ENCODE data around the gene CDH22. TPM values are rescaled to one million over a fixed set of nuclear protein-coding genes. Genes with fewer than 3 reads are reported as not detected.
A peak's percentile ranks its signal among the peaks of the same experiment; 100 is the strongest.

Gene CDH22
- total and polyA plus RNA-seq, 10 donors = not detected

DNA sequence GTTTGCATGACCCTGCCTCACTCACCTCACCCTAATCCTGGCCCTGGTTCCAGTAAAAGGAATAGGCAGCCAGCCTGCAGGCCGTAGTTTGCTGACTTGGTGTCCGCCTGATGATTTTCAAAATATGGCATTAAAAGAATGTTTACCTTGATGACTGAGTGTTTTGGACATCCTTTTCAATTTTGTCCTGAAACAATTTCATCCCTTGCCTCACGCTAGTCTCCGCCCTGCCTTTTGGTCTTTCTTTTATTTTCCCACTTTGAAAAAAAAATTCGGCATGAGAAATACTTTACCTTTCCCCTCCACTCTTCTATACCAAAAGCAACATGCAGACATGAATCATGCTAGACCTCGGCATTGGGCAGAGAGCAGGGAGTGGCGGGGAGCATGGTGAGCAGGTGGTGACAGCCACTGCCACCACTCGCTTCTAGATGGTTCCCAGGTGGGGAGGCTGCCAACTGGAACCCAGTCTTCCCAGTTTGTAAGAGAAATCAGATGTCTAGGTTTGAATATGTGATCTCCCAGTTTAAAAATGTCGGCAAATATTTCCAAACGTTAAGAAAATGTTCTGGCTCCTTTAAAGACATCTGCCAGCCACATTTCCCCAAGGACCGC is 180.8 kb downstream of the CDH22 start:
- no peaks in the 10 kb centered on the region for H3K9me3 ChIP-seq
- peaks cover 0 to 26% (median 5%) of the 10 kb centered on the region in 7 donors for H3K27me3 ChIP-seq (replicated peaks in 1 of 7)
- peaks cover 0 to 27% (median 6%) of the 10 kb centered on the region in 6 donors for H3K4me1 ChIP-seq
- H3K36me3 ChIP-seq = peaks cover 0 to 68% (median 42%) of the 10 kb centered on the region in 6 donors
- no peak overlapping the region for H3K27ac ChIP-seq
- DNase-seq = peak; percentile 52
- no peak for TF ChIP-seq POLR2AphosphoS5 (IDR thresholded peaks at IDR 0.05)
- no peak for TF ChIP-seq CTCF (IDR thresholded peaks at IDR 0.05 in 8 of 11, conservative IDR thresholded peaks at IDR 0.05 in 3 of 11)
- TF ChIP-seq POLR2A (IDR thresholded peaks at IDR 0.05) = no peak
- WGBS, 5 donors = 85 to 91% (median 89%) methylated on average over 11 of the region's 11 CpGs
- no peak overlapping the region for H3K4me3 ChIP-seq
- intact Hi-C loops (cut with DNase I; ENCODE audit: low total_unique reads) = no loop called here

GRCh38 chr20:46126440-46127056 is 181.8 kb downstream of the CDH22 start:
- Histone ChIP-seq H3K27ac (no peak overlapping the region), H3K4me3 (no peak overlapping the region), H3K9me3 (no peaks in the 10 kb centered on the region), H3K4me1 (peaks cover 6 to 29% (median 9%) of the 10 kb centered on the region in 6 donors), H3K27me3 (replicated peaks in 1 of 7) (peaks cover 0 to 17% (median 0%) of the 10 kb centered on the region in 7 donors), H3K36me3 (peaks cover 0 to 77% (median 51%) of the 10 kb centered on the region in 6 donors)
- 77 to 95% (median 89%) methylated on average over 4 to 5 of the region's 5 CpGs for WGBS, 5 donors
- DNase-seq = no peak
- TF ChIP-seq POLR2A (IDR thresholded peaks at IDR 0.05) (no peak), CTCF (IDR thresholded peaks at IDR 0.05 in 8 of 11, conservative IDR thresholded peaks at IDR 0.05 in 3 of 11) (no peak), POLR2AphosphoS5 (IDR thresholded peaks at IDR 0.05) (no peak)
- intact Hi-C loops (cut with DNase I; ENCODE audit: low total_unique reads) = no loop called here

Other genes with a start within 250 kb of the CDH22 start
- 10 to 100 TPM; 27.3 to 33.2 (median 29.2) TPM for gene NCOA5, start 218.5 kb downstream of the CDH22 start, total RNA-seq
- 10 to 100 TPM; 14.3 to 22.3 (median 16.6) TPM for gene NCOA5, start 218.5 kb downstream of the CDH22 start, polyA plus RNA-seq
- 10 to 100 TPM; 30.7 to 70.3 (median 44.2) TPM for gene CD40, start 190.2 kb downstream of the CDH22 start, total RNA-seq
- 100 to 1,000 TPM in 1 of 3 donors, 10 to 100 TPM in 2; 66.1 to 108 (median 68.7) TPM for gene CD40, start 190.2 kb downstream of the CDH22 start, polyA plus RNA-seq
- gene ELMO2, start 98.1 kb upstream of the CDH22 start, total RNA-seq = 10 to 100 TPM; 52.3 to 80.2 (median 70.0) TPM
- 10 to 100 TPM; 17.2 to 27.3 (median 18.4) TPM for gene ELMO2, start 98.1 kb upstream of the CDH22 start, polyA plus RNA-seq
- 1 to 10 TPM; 1.7 to 4.5 (median 2.7) TPM for gene ZNF334, start 205.1 kb upstream of the CDH22 start, total RNA-seq
- gene ZNF334, start 205.1 kb upstream of the CDH22 start, polyA plus RNA-seq = 1 to 10 TPM; 1.2 to 1.5 (median 1.2) TPM
- gene OCSTAMP, start 242.2 kb upstream of the CDH22 start, total RNA-seq = not detected
- not detected for gene OCSTAMP, start 242.2 kb upstream of the CDH22 start, polyA plus RNA-seq

All from spleen (tissue), 11 donors.